Glomerular endothelial cell (primary cell): ENCODE data around the gene SAPCD2. TPM values are rescaled to one million over a fixed set of nuclear protein-coding genes. Genes with fewer than 3 reads are reported as not detected.
"Not testable (repeated sequence)": the region's sequence is repeated elsewhere in the genome, so short reads cannot be mapped to it uniquely, and the experiment has no call there.

Source experiments
- DNase-seq: peaks from one replicate; pipeline ENCODE4 v3.0.0-alpha.2; 2011; ENCODE audit warnings: low read depth, low spot score; ENCODE audit errors: extremely low read depth
- total RNA-seq: library from RNA; depleted of rRNA; stranded (reverse); fragments of >200 nt; gene quantifications from 2 replicates; pipeline ENCODE4 v1.2.3, GENCODE V29; 2015

The SAPCD2 gene
- total RNA-seq: 6.1 and 6.7 TPM in 2 replicates

GRCh38 chr9:137070201-137070905 lies at the start of gene SAPCD2:
TSS of gene SAPCD2 (minus strand) at chr9:137070557. CDS start at chr9:137070460, 97 bp downstream.
- DNase-seq: no peak

- not testable (repeated sequence) for DNase-seq
These were observed 47.8 kb upstream of the SAPCD2 start for GRCh38 chr9:137118092-137118603.

GRCh38 chr9:137117269-137117731 lies 46.9 kb upstream of the SAPCD2 start:
- DNase-seq: no peak

- DNase-seq: no peak
These were observed 46.4 kb upstream of the SAPCD2 start for GRCh38 chr9:137116728-137117127.

- no peak for DNase-seq
These were observed 45.7 kb upstream of the SAPCD2 start for GRCh38 chr9:137116027-137116507.

GRCh38 chr9:137115394-137116026 lies 45.2 kb upstream of the SAPCD2 start:
- DNase-seq: no peak

- no peak for DNase-seq
These were observed 44.4 kb upstream of the SAPCD2 start, which contains the start of gene DPP7 for GRCh38 chr9:137114613-137115393. TSS of gene DPP7 (minus strand) at chr9:137114733. CDS start at chr9:137114713, 20 bp downstream.

- no peak for DNase-seq
These were observed 43.9 kb upstream of the SAPCD2 start for GRCh38 chr9:137114220-137114612.

- no peak for DNase-seq
These were observed 43.2 kb upstream of the SAPCD2 start for GRCh38 chr9:137113385-137114159.

GRCh38 chr9:137112564-137113384 lies 42.4 kb upstream of the SAPCD2 start:
- no peak for DNase-seq

- no peak for DNase-seq
These were observed 41.6 kb upstream of the SAPCD2 start for GRCh38 chr9:137111788-137112563.

GRCh38 chr9:137110911-137111787 lies 40.8 kb upstream of the SAPCD2 start:
- DNase-seq: no peak

GRCh38 chr9:137110147-137110910 lies 40.0 kb upstream of the SAPCD2 start:
- no peak for DNase-seq

- no peak for DNase-seq
These were observed 39.1 kb upstream of the SAPCD2 start for GRCh38 chr9:137109250-137110146.

GRCh38 chr9:137108608-137109249 lies 38.4 kb upstream of the SAPCD2 start:
- no peak for DNase-seq
